Esophagus muscularis mucosa (tissue), 4 donors: ENCODE measurements around the gene C1QTNF1. TPM values are rescaled to one million over a fixed set of nuclear protein-coding genes. Genes with fewer than 3 reads are reported as not detected.
A peak's percentile ranks its signal among the peaks of the same experiment; 100 is the strongest.

Experiments used
- DNase-seq: peaks from one replicate; pipeline ENCODE4 v3.0.0-alpha.2; 2017; ENCODE audit errors: extremely low spot score
- H3K27ac ChIP-seq, 4 donors: fragments of 200-600 bp; sonication (generic); replicated peaks in 1 of 4; 1 replicate in 3 of 4; 2 replicates in 1 of 4; pipeline ENCODE4 v1.5.1; 2016 to 2019; ENCODE audit warnings: mild to moderate bottlenecking in 1 of 4
- H3K27me3 ChIP-seq, 4 donors: fragments of 200-600 bp; sonication (generic); one replicate each; pipeline versions ENCODE4 v1.5.1 to v1.6.0; 2016 to 2019
- H3K36me3 ChIP-seq, 4 donors: fragments of 200-600 bp; sonication (generic); one replicate each; pipeline ENCODE4 v1.5.1; 2016 to 2019
- H3K4me1 ChIP-seq, 4 donors: fragments of 200-600 bp; sonication (generic); one replicate each; pipeline ENCODE4 v1.5.1; 2016 to 2019
- H3K4me3 ChIP-seq, 4 donors: fragments of 200-600 bp; sonication (generic); 1 replicate in 2 of 4; 2 replicates in 2 of 4; pipeline ENCODE4 v1.5.1; 2016 to 2019; ENCODE audit warnings: mild to moderate bottlenecking in 4 of 4, moderate library complexity in 1 of 4
- H3K9me3 ChIP-seq, 4 donors: fragments of 200-600 bp; sonication (generic); 1 replicate in 3 of 4; 2 replicates in 1 of 4; pipeline ENCODE4 v1.5.1; 2016 to 2019
- CTCF ChIP-seq, 3 experiments: fragments of 200-600 bp in 2 of 3; fragments of 450-650 bp in 1 of 3; sonication (generic) in 2 of 3; IDR thresholded peaks; one replicate each; pipeline ENCODE4 v1.5.1; 2017 to 2019; ENCODE audit warnings: antibody characterized with exemption in 3 of 3, mild to moderate bottlenecking in 2 of 3, moderate library complexity in 1 of 3
- EP300 ChIP-seq: sonication (generic); formaldehyde crosslinking; IDR thresholded peaks from one replicate; pipeline ENCODE4 v1.6.1; 2017; ENCODE audit warnings: antibody characterized with exemption
- POLR2A ChIP-seq: fragments of 450-650 bp; IDR thresholded peaks from one replicate; pipeline ENCODE4 v1.6.1; 2017; ENCODE audit warnings: antibody characterized with exemption, moderate library complexity, mild to moderate bottlenecking, low read depth
- POLR2AphosphoS5 ChIP-seq, 2 donors: sonication (generic); formaldehyde crosslinking; IDR thresholded peaks; one replicate each; pipeline ENCODE4 v1.6.1; 2017; ENCODE audit warnings: antibody characterized with exemption in 2 of 2
- WGBS: methylation state at CpG from one replicate; pipeline ENCODE4 v1.1.5; 2018; 5-methylcytosine and 5-hydroxymethylcytosine counted together
- intact Hi-C: fragments of 100-400 bp; cut with DNase I; formaldehyde crosslinking; loops from one replicate; pipeline ENCODE4 v1.15.1; 2023
- total RNA-seq, 4 donors: library from RNA; depleted of rRNA; stranded (reverse); fragments of >200 nt; gene quantifications; one replicate each; pipeline versions ENCODE4 v1.1.0 to v1.2.1, GENCODE V29; 2016

C1QTNF1 gene
- total RNA-seq, 4 donors from 2014 or later, result 31.1 to 115 (median 70.4) TPM

- Histone ChIP-seq H3K4me1 (no peaks in the 10 kb centered on the region), H3K27ac (no peak overlapping the region), H3K27me3 (no peaks in the 10 kb centered on the region), H3K36me3 (no peaks in the 10 kb centered on the region), H3K4me3 (no peak overlapping the region), H3K9me3 (no peaks in the 10 kb centered on the region)
- TF ChIP-seq POLR2AphosphoS5 (IDR thresholded peaks at IDR 0.05) (no peak), EP300 (no peak), POLR2A (no peak), CTCF (IDR thresholded peaks at IDR 0.05) (no peak)
- intact Hi-C loops, result no loop called here
- no peak for DNase-seq
- WGBS, result 80% methylated on average over 4 of the region's 4 CpGs
These were observed 40.1 kb downstream of the C1QTNF1 start for GRCh38 chr17:79064026-79064425.

- no peak for DNase-seq
- no peak for TF ChIP-seq POLR2A
- no peak for TF ChIP-seq EP300
- no peak for TF ChIP-seq POLR2AphosphoS5 (IDR thresholded peaks at IDR 0.05)
- TF ChIP-seq CTCF (IDR thresholded peaks at IDR 0.05), result peak; percentile 50 to 71 (median 55)
- Histone ChIP-seq H3K9me3 (no peaks in the 10 kb centered on the region), H3K27ac (no peak overlapping the region), H3K36me3 (no peaks in the 10 kb centered on the region), H3K4me3 (no peak overlapping the region), H3K27me3 (no peaks in the 10 kb centered on the region), H3K4me1 (no peaks in the 10 kb centered on the region)
- intact Hi-C loops, result no loop called here
- WGBS, result 46% methylated on average over 10 of the region's 10 CpGs
These were observed 41.2 kb downstream of the C1QTNF1 start for GRCh38 chr17:79065105-79065670.

GRCh38 chr17:79066963-79067362 is 43.0 kb downstream of the C1QTNF1 start:
- TF ChIP-seq CTCF (IDR thresholded peaks at IDR 0.05) (no peak), EP300 (no peak), POLR2AphosphoS5 (IDR thresholded peaks at IDR 0.05) (no peak), POLR2A (no peak)
- WGBS, result 90% methylated on average over 6 of the region's 6 CpGs
- intact Hi-C loops, result no loop called here
- H3K27me3 ChIP-seq, result no peaks in the 10 kb centered on the region
- no peak overlapping the region for H3K4me3 ChIP-seq
- H3K27ac ChIP-seq, result no peak overlapping the region
- no peaks in the 10 kb centered on the region for H3K36me3 ChIP-seq
- no peaks in the 10 kb centered on the region for H3K4me1 ChIP-seq
- H3K9me3 ChIP-seq, result no peaks in the 10 kb centered on the region
- DNase-seq, result no peak

GRCh38 chr17:79070266-79070880 is 46.4 kb downstream of the C1QTNF1 start:
- TF ChIP-seq CTCF (IDR thresholded peaks at IDR 0.05), result no peak
- Histone ChIP-seq H3K9me3 (no peaks in the 10 kb centered on the region), H3K36me3 (no peaks in the 10 kb centered on the region), H3K4me3 (no peak overlapping the region), H3K4me1 (peaks cover under 1 to 12% (median 11%) of the 10 kb centered on the region in 4 donors), H3K27ac (no peak overlapping the region), H3K27me3 (no peaks in the 10 kb centered on the region)
- no peak for DNase-seq
- 94% methylated on average over 9 of the region's 9 CpGs for WGBS
- intact Hi-C loops, result no loop called here
